Right cardiac atrium (tissue), 5 donors: ENCODE data around the gene PTER. TPM values are rescaled to one million over a fixed set of nuclear protein-coding genes. Genes with fewer than 3 reads are reported as not detected.
A peak's percentile ranks its signal among the peaks of the same experiment; 100 is the strongest.

ENCODE experiments used
- ATAC-seq, 2 donors: fragments of 200-7000 bp; cut with Tn5 transposase; one replicate each; pipeline versions ENCODE4 v1.8.0 to v1.9.1; 2020; ENCODE audit warnings: moderate library complexity in 2 of 2, mild to moderate bottlenecking in 1 of 2
- DNase-seq, 3 donors: peaks; one replicate each; pipeline ENCODE4 v3.0.0-alpha.2; 2020
- H3K27ac ChIP-seq: one replicate; pipeline ENCODE4 v1.5.1; 2013; ENCODE audit warnings: mild to moderate bottlenecking, low read length, control low read depth, moderate library complexity
- H3K27me3 ChIP-seq: one replicate; pipeline ENCODE4 v1.6.1; 2013; ENCODE audit not compliant: control insufficient read depth, insufficient read depth
- H3K4me1 ChIP-seq: one replicate; pipeline ENCODE4 v1.6.1; 2013; ENCODE audit warnings: low read length; ENCODE audit not compliant: control insufficient read depth, insufficient read depth
- H3K4me3 ChIP-seq: one replicate; pipeline ENCODE4 v1.5.1; 2013; ENCODE audit warnings: low read length, control low read depth
- H3K9me3 ChIP-seq: one replicate; pipeline ENCODE4 v1.6.1; 2013; ENCODE audit warnings: low read length; ENCODE audit not compliant: control insufficient read depth
- WGBS: extraction: QIAGEN DNeasy Blood & Tissue Kit; methylation state at CpG from one replicate; pipeline ENCODE4 v1.1.7; 2013; 5-methylcytosine and 5-hydroxymethylcytosine counted together
- intact Hi-C, 4 donors: fragments of 100-400 bp; cut with DNase I; formaldehyde crosslinking; loops; one replicate each; pipeline versions ENCODE4 v1.11.0 to v1.14.0; 2022 to 2023
- long read RNA-seq, 4 donors: library from polyadenylated mRNA; unstranded; transcript quantifications; one replicate each; pipeline ENCODE4 v2.0.0, GENCODE V29; 2020 to 2021
- polyA plus RNA-seq: library from polyadenylated mRNA; stranded (reverse); fragments of 200-250 nt; gene quantifications from one replicate; pipeline ENCODE4 v1.2.3, GENCODE V29; 2013
- total RNA-seq, 4 donors: library from RNA; stranded (reverse); fragmentation: NEBNext Ultra II Directional; extraction: Animal tissue kit (Norgen Biotek cat#: 25700); gene quantifications; one replicate each; pipeline ENCODE4 v1.2.1, GENCODE V29; 2021
- donor health status: healthy with polysubstance abuse.
- donor health status: DM: no; HTN: yes; CAD: no.
- donor health status: DM: no; HTN: no; CAD: no.
- donor health status: DM: no; HTN: yes; CAD: no; lungs with severe emphysema.
- donor health status: DM: yes; HTN: yes; CAD: no.

The PTER gene, protein sequence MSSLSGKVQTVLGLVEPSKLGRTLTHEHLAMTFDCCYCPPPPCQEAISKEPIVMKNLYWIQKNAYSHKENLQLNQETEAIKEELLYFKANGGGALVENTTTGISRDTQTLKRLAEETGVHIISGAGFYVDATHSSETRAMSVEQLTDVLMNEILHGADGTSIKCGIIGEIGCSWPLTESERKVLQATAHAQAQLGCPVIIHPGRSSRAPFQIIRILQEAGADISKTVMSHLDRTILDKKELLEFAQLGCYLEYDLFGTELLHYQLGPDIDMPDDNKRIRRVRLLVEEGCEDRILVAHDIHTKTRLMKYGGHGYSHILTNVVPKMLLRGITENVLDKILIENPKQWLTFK
- 10 to 100 TPM; 12.2 to 31.2 (median 26.1) TPM for total RNA-seq
- 10.1 TPM for polyA plus RNA-seq
- long read RNA-seq, donor 1, transcript PTER-202 (6 exons, 3,777 nt), result major isoform, 10 of 38 reads
- long read RNA-seq, donor 1, transcript PTER-205 (5 exons, 1,203 nt), result minor isoform, 9 of 38 reads
- long read RNA-seq, donor 1, partial matches to known transcripts, result 2 of 38 reads
- long read RNA-seq, donor 1, other reads (novel, unspliced or antisense), result 16 of 38 reads
- long read RNA-seq, donor 2, transcript PTER-202 (6 exons, 3,777 nt), result major isoform, 6 of 17 reads
- long read RNA-seq, donor 2, partial matches to known transcripts, result 3 of 17 reads
- long read RNA-seq, donor 2, other reads (novel, unspliced or antisense), result 6 of 17 reads
- long read RNA-seq, donor 3, partial matches to known transcripts, result 4 of 40 reads
- long read RNA-seq, donor 3, other reads (novel, unspliced or antisense), result 27 of 40 reads
- long read RNA-seq, donor 4, transcript PTER-202 (6 exons, 3,777 nt), result major isoform, 5 of 22 reads
- long read RNA-seq, donor 4, partial matches to known transcripts, result 1 of 22 reads
- long read RNA-seq, donor 4, other reads (novel, unspliced or antisense), result 15 of 22 reads

DNA sequence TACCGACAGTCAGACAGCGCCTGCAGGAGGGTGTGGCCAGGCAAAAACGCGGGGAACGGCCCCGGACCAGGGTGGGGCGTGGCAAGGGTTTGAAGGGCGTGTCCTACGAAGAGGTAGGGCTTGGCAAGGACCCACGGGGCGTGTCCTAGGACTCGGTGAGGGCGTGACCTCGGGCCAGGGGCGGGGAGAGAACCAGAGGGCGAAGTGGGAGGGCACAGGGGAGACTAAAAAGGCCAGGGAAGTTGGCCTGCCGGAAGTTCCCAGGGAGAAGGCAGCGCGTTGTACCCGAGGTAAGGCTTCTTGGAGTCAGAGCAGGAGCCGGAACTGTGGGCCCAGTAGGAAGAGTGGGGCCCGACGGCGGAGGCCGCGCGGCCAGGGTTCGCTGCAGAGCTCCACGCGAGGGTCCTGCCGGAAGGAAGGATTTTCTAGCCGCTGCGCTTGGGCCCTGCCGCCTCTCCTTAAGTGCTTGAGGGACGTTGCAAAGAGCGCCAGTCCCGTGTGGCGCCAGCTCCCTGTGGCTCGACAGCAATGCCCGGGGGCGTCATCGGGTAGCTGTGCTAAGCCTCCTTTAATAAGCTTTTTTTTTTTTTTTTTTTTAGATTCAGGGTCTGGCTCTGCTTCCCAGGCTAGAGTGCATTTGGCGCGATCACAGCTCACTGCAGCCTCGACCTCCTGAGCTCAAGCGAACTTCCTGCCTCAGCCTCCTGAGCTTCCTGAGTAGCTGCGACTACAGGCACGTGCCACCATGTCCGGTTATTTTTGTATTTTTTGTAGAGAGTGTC, at the start of gene PTER:
Gene PTER (plus strand): TSS at position 253 of the 782 bp plus-strand sequence. CDS start 47,375 bp downstream, outside the sequence.
- WGBS, result 6% methylated on average over 49 of the region's 49 CpGs
- Histone ChIP-seq H3K27ac (peak within 1 kb of the TSS; percentile 88), H3K27me3 (no peaks in the 10 kb centered on the region), H3K4me3 (peak within 1 kb of the TSS; percentile 62), H3K4me1 (peaks cover 12% of the 10 kb centered on the region), H3K9me3 (no peaks in the 10 kb centered on the region)
- intact Hi-C loops, result no loop called here
- DNase-seq (peak; percentile 99 to 100 (median 99)), ATAC-seq (peak; percentile 100)

DNA sequence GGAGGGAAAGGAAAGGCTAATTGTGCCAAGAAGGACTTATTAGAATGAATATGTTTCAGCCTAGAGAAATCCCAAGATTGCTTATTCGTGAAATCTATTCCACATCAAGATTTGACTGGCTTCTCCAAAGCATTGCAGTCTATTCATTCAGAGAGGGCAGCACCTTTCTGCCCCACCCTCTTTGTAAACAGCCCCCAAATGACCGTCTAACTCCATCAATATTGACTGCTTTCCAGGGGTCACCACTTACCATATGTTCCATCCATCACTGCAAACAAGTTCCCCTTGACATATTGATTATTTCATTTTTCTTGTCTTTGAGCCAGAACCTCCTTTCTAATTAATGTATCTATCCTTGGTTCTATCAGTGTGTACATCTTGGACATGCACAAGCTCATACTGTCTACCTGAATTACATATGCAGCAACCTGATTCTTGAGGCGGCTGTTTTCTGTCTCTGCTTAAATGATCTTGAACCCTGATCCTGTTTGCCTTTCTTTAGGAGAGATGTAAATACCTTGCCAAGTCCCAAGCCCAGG, 44.2 kb upstream of the PTER start:
- Histone ChIP-seq H3K4me1 (no peaks in the 10 kb centered on the region), H3K4me3 (no peak overlapping the region), H3K27me3 (peaks cover 2% of the 10 kb centered on the region), H3K27ac (no peak overlapping the region), H3K9me3 (no peaks in the 10 kb centered on the region)
- ATAC-seq (no peak), DNase-seq (no peak)
- WGBS, result 75% methylated on average over 3 of the region's 3 CpGs
- intact Hi-C loops, result no loop called here

DNA sequence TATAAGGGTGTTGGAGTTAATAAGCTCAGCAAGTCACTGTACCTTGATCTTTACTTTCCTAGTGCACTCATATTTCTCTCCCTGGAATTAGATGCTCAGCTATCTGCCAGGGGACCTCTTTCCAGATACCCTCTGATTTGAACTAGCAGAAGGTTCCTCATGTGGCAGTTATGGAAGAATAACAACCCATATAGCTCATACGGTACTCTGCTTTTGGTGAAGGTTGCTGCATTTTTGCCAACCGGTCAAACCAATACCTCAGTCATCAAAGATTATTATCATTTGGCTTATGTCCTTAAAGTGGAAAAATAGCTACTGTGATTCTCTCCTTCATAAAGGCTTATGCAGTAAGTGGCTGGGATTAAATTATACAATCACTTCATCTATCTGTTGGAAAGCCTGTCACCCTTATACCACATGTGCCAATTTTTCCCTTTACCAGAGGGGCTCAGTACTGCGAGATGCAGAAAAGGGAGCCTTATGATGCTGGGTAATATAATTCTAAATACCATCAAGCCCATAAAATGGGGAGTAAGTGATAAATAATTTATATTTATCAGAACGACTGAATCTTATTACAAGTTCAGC, 43.4 kb upstream of the PTER start:
- Histone ChIP-seq H3K27me3 (peaks cover 2% of the 10 kb centered on the region), H3K9me3 (no peaks in the 10 kb centered on the region), H3K4me3 (no peak overlapping the region), H3K4me1 (no peaks in the 10 kb centered on the region), H3K27ac (no peak overlapping the region)
- intact Hi-C loops, result no loop called here
- WGBS, result 78% methylated on average over 4 of the region's 4 CpGs
- DNase-seq, result no peak
- ATAC-seq, result no peak

DNA sequence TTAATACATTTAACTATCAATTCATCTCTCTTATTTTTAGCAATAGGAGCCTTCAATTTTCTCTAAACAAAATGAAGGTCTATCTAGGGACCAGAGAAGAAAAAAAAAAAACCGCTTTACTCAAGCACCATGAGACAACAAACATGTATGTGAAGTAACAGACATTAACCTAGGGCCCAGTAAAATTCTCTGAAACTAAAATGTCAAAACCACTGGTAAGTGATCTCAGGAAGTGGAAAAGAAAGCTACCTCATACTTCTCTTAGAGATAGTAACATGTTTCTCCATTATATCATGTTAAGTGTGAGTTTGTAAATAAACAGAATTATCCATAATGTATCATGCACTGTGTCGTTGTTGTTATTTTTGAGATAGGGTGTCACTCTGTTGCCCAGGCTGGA, 35.4 kb upstream of the PTER start:
- ATAC-seq, result no peak
- Histone ChIP-seq H3K27me3 (no peaks in the 10 kb centered on the region), H3K9me3 (no peaks in the 10 kb centered on the region), H3K27ac (no peak overlapping the region), H3K4me3 (no peak overlapping the region), H3K4me1 (no peaks in the 10 kb centered on the region)
- intact Hi-C loops, result no loop called here
- DNase-seq, result no peak
- WGBS, result 75% methylated on average over 2 of the region's 2 CpGs

DNA sequence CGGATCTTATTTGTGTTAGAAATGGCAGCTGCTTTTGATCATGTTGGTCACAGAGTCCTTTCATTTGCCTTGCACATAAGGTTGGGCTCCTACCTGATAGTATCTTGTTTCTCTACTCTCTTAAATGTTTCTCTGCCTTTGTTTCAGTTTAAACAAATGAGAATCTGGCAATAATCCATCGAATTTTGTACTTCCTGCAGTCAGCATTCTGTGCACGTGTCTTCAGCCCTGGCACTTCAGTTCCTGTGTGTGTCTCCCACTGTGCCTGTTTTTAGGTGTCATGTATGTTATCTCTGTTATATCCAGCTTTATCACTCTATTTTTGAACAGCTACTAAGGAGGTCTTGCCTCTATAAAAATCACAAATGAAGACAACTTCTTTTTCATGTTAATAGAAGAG, 28.4 kb upstream of the PTER start:
- ATAC-seq, result no peak
- no peaks in the 10 kb centered on the region for H3K4me1 ChIP-seq
- 25% methylated on average over 3 of the region's 3 CpGs for WGBS
- H3K4me3 ChIP-seq, result no peak overlapping the region
- DNase-seq, result no peak
- intact Hi-C loops, result no loop called here
- no peaks in the 10 kb centered on the region for H3K9me3 ChIP-seq
- no peaks in the 10 kb centered on the region for H3K27me3 ChIP-seq
- H3K27ac ChIP-seq, result no peak overlapping the region

DNA sequence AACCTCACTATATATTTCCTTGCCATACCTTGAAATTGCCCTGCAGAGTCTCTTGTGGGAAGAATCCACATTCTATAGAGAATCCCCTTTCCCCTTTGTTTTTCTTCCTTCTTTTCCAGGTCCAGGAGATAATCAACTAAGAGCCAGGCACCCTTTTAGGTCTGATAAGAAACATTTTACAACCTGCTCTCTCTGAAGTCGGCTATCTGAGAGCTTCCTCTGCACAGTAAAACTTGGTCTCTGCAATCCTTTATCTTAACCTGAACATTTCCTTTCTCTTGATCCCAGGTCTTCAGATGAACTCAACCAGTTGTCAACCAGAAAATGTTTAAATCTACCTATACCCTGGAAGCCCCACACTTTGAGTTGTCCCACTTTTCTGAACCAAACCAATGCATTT, 19.5 kb upstream of the PTER start:
- no peak for DNase-seq
- ATAC-seq, result no peak
- Histone ChIP-seq H3K4me1 (no peaks in the 10 kb centered on the region), H3K27me3 (no peaks in the 10 kb centered on the region), H3K9me3 (no peaks in the 10 kb centered on the region), H3K27ac (no peak overlapping the region), H3K4me3 (no peak overlapping the region)
- WGBS, result 33% methylated on average over 1 of the region's 1 CpG
- intact Hi-C loops, result no loop called here

DNA sequence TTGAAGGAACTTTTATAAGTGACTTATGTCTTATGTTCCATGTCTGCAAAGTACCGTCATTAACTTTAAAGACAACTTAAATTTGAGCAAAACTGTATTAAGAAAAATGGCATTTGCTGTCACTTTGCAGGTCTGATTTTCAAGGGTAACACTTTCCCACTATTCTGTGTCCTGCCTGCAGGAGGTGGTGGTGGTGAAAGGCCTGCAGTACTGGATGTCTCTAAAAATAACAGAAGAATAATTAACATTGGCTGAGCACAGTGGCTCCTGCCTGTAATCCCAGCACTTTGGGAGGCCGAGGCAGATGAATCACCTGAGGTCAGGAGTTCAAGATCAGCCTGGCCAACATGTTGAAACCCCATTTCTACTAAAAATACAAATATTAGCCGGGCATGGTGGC, 13.2 kb upstream of the PTER start:
- ATAC-seq (no peak), DNase-seq (no peak)
- WGBS, result 76% methylated on average over 3 of the region's 3 CpGs
- no peak overlapping the region for H3K4me3 ChIP-seq
- no peaks in the 10 kb centered on the region for H3K4me1 ChIP-seq
- no peak overlapping the region for H3K27ac ChIP-seq
- no peaks in the 10 kb centered on the region for H3K9me3 ChIP-seq
- no peaks in the 10 kb centered on the region for H3K27me3 ChIP-seq
- intact Hi-C loops, result no loop called here

DNA sequence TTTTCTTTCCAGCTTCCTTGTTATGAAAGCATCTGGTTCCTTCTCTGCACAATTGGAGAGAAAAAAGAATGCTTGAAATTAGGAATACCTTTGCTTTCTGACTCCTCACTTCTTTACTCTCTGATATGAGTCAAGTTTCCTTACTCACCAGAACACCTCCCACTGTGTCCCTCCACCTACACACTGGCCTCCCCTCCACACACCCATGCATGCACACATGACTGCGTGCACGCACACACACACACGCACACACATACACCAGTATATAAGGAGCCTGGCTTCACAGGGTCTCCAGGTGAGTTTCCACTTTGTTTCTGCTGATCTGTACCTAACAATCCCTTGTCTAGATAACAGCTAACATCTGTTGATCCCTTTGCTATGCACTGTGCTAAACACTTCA, 11.4 kb upstream of the PTER start:
- H3K27me3 ChIP-seq, result no peaks in the 10 kb centered on the region
- intact Hi-C loops, result no loop called here
- H3K4me1 ChIP-seq, result no peaks in the 10 kb centered on the region
- DNase-seq (no peak), ATAC-seq (no peak)
- WGBS, result 90% methylated on average over 3 of the region's 3 CpGs
- H3K9me3 ChIP-seq, result no peaks in the 10 kb centered on the region
- H3K27ac ChIP-seq, result no peak overlapping the region
- no peak overlapping the region for H3K4me3 ChIP-seq

DNA sequence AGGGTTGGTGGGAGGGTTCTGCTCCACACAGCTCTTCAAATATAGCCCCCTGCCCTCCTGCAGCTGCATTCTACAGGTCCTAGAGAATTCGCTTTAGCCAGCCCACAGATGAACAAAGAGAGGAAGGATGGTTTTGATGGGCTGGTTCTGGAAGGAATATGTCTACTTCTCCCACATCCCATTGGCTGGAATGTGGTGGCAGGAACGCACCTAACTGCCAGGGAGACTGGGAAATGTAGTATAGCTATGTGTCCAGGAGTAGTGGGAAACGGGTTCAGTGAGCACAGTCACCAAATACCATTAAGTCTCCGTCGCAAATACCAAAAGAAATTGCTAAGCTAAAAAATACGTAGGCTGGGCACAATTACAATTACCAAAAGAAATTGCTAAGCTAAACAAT, 7.3 kb upstream of the PTER start:
- ATAC-seq, result no peak
- Histone ChIP-seq H3K9me3 (no peaks in the 10 kb centered on the region), H3K4me1 (no peaks in the 10 kb centered on the region), H3K27me3 (no peaks in the 10 kb centered on the region), H3K27ac (no peak overlapping the region), H3K4me3 (no peak overlapping the region)
- no peak for DNase-seq
- 91% methylated on average over 6 of the region's 6 CpGs for WGBS
- intact Hi-C loops, result no loop called here

DNA sequence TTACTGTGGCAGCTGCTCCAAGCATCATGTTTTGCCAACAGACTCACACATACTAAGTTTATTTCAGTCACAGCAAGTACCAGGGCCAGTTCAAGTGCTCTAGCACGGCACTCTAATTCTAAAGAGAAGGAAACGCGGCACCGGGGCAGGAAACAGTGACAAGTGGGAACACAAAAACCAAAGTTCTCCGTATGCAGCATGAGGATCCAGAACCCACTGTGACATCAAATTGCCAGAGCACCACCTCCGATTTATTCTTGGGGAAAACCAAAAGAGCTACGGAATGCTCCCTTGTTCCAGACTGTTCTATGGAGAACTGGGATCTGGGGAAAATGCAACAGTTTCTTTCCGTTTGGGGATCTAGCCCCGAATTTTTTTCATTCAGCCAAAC, 448 bp upstream of the PTER start:
- 2% methylated on average over 9 of the region's 9 CpGs for WGBS
- ATAC-seq (peak; percentile 15 to 25), DNase-seq (no peak)
- Histone ChIP-seq H3K9me3 (no peaks in the 10 kb centered on the region), H3K4me3 (peak overlapping the region; percentile 62), H3K27me3 (no peaks in the 10 kb centered on the region), H3K27ac (peak overlapping the region; percentile 19), H3K4me1 (peaks cover 10% of the 10 kb centered on the region)
- intact Hi-C loops, result no loop called here
